GM18526 (cell line): ENCODE results near the gene DGKD.

Experiments
- POLR2A ChIP-seq: IDR thresholded peaks from 3 replicates; pipeline ENCODE4 v1.6.1; 2011; ENCODE audit not compliant: insufficient read length; ENCODE audit errors: extremely low read depth

Gene DGKD

GRCh38 chr2:233448220-233448559, 93.9 kb downstream of the DGKD start:
- TF ChIP-seq POLR2A: no peak

- no peak for TF ChIP-seq POLR2A
These were observed 94.3 kb downstream of the DGKD start for GRCh38 chr2:233448575-233448974.

- no peak for TF ChIP-seq POLR2A
These were observed 95.0 kb downstream of the DGKD start for GRCh38 chr2:233449081-233449901.

- TF ChIP-seq POLR2A: no peak
These were observed 95.9 kb downstream of the DGKD start for GRCh38 chr2:233449921-233450863.

- TF ChIP-seq POLR2A: no peak
These were observed 96.7 kb downstream of the DGKD start for GRCh38 chr2:233450864-233451575.

- no peak for TF ChIP-seq POLR2A
These were observed 97.7 kb downstream of the DGKD start for GRCh38 chr2:233451950-233452349.

GRCh38 chr2:233453111-233453915, 99.0 kb downstream of the DGKD start:
- no peak for TF ChIP-seq POLR2A

- TF ChIP-seq POLR2A: no peak
These were observed 99.6 kb downstream of the DGKD start for GRCh38 chr2:233453916-233454315.

GRCh38 chr2:233455006-233455405, 100.7 kb downstream of the DGKD start:
- TF ChIP-seq POLR2A: no peak

GRCh38 chr2:233455491-233455890, 101.2 kb downstream of the DGKD start:
- no peak for TF ChIP-seq POLR2A

- TF ChIP-seq POLR2A: no peak
These were observed 101.8 kb downstream of the DGKD start for GRCh38 chr2:233456111-233456510.

- TF ChIP-seq POLR2A: no peak
These were observed 102.6 kb downstream of the DGKD start for GRCh38 chr2:233456934-233457333.

- no peak for TF ChIP-seq POLR2A
These were observed 103.1 kb downstream of the DGKD start for GRCh38 chr2:233457356-233457755.

- no peak for TF ChIP-seq POLR2A
These were observed 103.8 kb downstream of the DGKD start for GRCh38 chr2:233458031-233458610.
